ENCODE data around the gene POPDC2. TPM values are rescaled to one million over a fixed set of nuclear protein-coding genes. Genes with fewer than 3 reads are reported as not detected.

Gene POPDC2
- total RNA-seq, 1 experiment from 2014 or later: 0.15 TPM

DNA sequence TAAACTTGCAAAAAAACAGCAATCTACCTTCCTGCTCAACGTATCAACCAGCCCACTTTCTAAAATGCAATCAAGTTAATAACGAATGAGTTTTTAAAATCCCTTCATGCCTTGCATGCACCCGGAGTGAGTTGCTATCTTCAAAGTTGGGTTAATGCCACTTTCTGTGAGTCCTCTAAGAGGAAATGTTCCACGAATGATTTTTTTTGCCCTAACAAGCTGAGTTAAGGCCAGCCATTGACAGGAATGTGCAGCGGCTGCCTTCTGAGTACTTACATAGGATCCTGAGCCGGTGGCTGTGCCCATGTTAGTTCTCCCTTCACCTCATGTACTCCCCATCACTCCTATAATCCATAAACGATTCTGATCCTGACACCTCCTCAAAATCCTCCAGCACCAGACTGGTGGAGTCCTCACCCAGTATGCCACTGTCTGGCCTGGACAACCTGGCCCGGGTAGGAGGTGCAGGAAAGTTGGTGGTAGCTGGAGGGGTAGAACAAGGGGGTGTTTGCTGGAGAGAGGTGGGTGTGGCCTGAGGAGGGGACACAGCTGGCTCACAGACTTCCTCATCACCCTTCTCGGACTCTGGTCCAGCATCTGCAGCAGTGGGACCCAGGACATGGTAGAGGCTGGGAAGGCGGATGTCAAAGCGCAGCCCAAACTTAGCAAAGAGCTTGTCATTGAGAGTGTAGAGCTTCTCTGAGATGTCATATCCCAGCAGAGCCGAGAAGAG lies 12.4 kb downstream of the POPDC2 start:
- ATAC-seq (no peak; the same call in 1 of the 2 replicates), DNase-seq (ENCODE audit: low read depth, low spot score) (no peak)
- in situ Hi-C loops (cut with HindIII; ENCODE audit: low pct_unique_long_range_greater_than_20kb, low sequenced_read_pairs): no loop called here
- no peak overlapping the region for H3K4me3 ChIP-seq (ENCODE audit: low read depth in 2 of 2, low read length in 2 of 2)
- 0 out of 2 replicates have a peak, but pooled peaks cover 2% of the 10 kb centered on the region for H3K4me1 ChIP-seq (ENCODE audit: control insufficient read depth, insufficient read depth, low read length)
- no TSS peak for BruUV-seq (replicated peaks)
- no peaks in the 10 kb centered on the region for H3K9me3 ChIP-seq (ENCODE audit: control insufficient read depth, insufficient read depth, low read depth, low read length)
- H3K36me3 ChIP-seq (ENCODE audit: control insufficient read depth, insufficient read depth, low read length): no peaks in the 10 kb centered on the region
- CTCF ChIA-PET: no interaction called here
- no peak overlapping the region for H3K27ac ChIP-seq (ENCODE audit: low read length)
- POLR2A ChIA-PET: no interaction called here
- intact Hi-C loops (cut with micrococcal nuclease; ENCODE audit: unreplicated experiment): no loop called here
- TF ChIP-seq POLR2AphosphoS5 (IDR thresholded peaks at IDR 0.05; ENCODE audit: low read depth, low read length) (no peak), SIN3A (IDR thresholded peaks at IDR 0.05; ENCODE audit: borderline replicate concordance, insufficient read depth, low read depth, low read length) (no peak), TCF7L2 (IDR thresholded peaks at IDR 0.05; ENCODE audit: low read depth, low read length) (no peak)
- TF ChIP-seq, protein P1, sequence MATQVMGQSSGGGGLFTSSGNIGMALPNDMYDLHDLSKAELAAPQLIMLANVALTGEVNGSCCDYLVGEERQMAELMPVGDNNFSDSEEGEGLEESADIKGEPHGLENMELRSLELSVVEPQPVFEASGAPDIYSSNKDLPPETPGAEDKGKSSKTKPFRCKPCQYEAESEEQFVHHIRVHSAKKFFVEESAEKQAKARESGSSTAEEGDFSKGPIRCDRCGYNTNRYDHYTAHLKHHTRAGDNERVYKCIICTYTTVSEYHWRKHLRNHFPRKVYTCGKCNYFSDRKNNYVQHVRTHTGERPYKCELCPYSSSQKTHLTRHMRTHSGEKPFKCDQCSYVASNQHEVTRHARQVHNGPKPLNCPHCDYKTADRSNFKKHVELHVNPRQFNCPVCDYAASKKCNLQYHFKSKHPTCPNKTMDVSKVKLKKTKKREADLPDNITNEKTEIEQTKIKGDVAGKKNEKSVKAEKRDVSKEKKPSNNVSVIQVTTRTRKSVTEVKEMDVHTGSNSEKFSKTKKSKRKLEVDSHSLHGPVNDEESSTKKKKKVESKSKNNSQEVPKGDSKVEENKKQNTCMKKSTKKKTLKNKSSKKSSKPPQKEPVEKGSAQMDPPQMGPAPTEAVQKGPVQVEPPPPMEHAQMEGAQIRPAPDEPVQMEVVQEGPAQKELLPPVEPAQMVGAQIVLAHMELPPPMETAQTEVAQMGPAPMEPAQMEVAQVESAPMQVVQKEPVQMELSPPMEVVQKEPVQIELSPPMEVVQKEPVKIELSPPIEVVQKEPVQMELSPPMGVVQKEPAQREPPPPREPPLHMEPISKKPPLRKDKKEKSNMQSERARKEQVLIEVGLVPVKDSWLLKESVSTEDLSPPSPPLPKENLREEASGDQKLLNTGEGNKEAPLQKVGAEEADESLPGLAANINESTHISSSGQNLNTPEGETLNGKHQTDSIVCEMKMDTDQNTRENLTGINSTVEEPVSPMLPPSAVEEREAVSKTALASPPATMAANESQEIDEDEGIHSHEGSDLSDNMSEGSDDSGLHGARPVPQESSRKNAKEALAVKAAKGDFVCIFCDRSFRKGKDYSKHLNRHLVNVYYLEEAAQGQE (IDR thresholded peaks at IDR 0.05; ENCODE audit: insufficient read depth in 1 of 2, low read depth in 2 of 2, low read length in 1 of 2): no peak
- TF ChIP-seq, protein P2, sequence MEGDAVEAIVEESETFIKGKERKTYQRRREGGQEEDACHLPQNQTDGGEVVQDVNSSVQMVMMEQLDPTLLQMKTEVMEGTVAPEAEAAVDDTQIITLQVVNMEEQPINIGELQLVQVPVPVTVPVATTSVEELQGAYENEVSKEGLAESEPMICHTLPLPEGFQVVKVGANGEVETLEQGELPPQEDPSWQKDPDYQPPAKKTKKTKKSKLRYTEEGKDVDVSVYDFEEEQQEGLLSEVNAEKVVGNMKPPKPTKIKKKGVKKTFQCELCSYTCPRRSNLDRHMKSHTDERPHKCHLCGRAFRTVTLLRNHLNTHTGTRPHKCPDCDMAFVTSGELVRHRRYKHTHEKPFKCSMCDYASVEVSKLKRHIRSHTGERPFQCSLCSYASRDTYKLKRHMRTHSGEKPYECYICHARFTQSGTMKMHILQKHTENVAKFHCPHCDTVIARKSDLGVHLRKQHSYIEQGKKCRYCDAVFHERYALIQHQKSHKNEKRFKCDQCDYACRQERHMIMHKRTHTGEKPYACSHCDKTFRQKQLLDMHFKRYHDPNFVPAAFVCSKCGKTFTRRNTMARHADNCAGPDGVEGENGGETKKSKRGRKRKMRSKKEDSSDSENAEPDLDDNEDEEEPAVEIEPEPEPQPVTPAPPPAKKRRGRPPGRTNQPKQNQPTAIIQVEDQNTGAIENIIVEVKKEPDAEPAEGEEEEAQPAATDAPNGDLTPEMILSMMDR (IDR thresholded peaks at IDR 0.05): no peak
- H3K27me3 ChIP-seq (ENCODE audit: control insufficient read depth, insufficient read depth, low read length): peaks cover 8% of the 10 kb centered on the region; the same call in 1 of the 2 replicates

DNA sequence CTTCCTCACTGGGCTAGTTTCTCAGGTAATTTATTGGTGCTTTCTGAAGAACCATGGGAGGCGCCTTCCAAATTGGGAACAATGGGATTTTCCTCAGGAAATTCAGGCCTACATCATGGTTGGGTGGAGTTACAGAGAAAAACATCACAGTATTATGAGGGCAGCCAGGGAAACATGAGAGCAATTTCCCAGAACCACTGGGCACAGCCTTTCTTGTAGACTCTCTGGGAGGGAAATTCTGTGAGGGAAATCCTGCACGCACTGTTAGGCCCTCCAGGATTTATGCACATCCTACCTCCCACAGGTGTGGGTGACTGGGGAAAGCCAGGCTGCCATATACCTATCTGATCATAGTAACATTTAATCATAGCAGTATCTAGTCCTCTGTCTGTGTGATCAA lies 13.2 kb downstream of the POPDC2 start:
- intact Hi-C loops (cut with micrococcal nuclease; ENCODE audit: unreplicated experiment): no loop called here
- ATAC-seq: no peak
- TF ChIP-seq, protein P2 (IDR thresholded peaks at IDR 0.05): no peak
- TF ChIP-seq, protein P1 (IDR thresholded peaks at IDR 0.05; ENCODE audit: insufficient read depth in 1 of 2, low read depth in 2 of 2, low read length in 1 of 2): no peak
- TF ChIP-seq POLR2AphosphoS5 (IDR thresholded peaks at IDR 0.05; ENCODE audit: low read depth, low read length) (no peak), TCF7L2 (IDR thresholded peaks at IDR 0.05; ENCODE audit: low read depth, low read length) (no peak), SIN3A (IDR thresholded peaks at IDR 0.05; ENCODE audit: borderline replicate concordance, insufficient read depth, low read depth, low read length) (no peak)
- no peak overlapping the region for H3K27ac ChIP-seq (ENCODE audit: low read length)
- in situ Hi-C loops (cut with HindIII; ENCODE audit: low pct_unique_long_range_greater_than_20kb, low sequenced_read_pairs): no loop called here
- no peaks in the 10 kb centered on the region for H3K9me3 ChIP-seq (ENCODE audit: control insufficient read depth, insufficient read depth, low read depth, low read length)
- DNase-seq (ENCODE audit: low read depth, low spot score): no peak
- H3K27me3 ChIP-seq (ENCODE audit: control insufficient read depth, insufficient read depth, low read length): peaks cover 8% of the 10 kb centered on the region; the same call in 1 of the 2 replicates
- no peak overlapping the region for H3K4me3 ChIP-seq (ENCODE audit: low read depth in 2 of 2, low read length in 2 of 2)
- H3K36me3 ChIP-seq (ENCODE audit: control insufficient read depth, insufficient read depth, low read length): no peaks in the 10 kb centered on the region
- POLR2A ChIA-PET: no interaction called here
- CTCF ChIA-PET: no interaction called here
- H3K4me1 ChIP-seq (ENCODE audit: control insufficient read depth, insufficient read depth, low read length): 0 out of 2 replicates have a peak, but pooled peaks cover 5% of the 10 kb centered on the region
- no TSS peak for BruUV-seq (replicated peaks)

Data from Panc1 (cell line).